ENCODE measurements around the gene SPX. TPM values are rescaled to one million over a fixed set of nuclear protein-coding genes. Genes with fewer than 3 reads are reported as not detected.

The SPX gene
- total and polyA plus RNA-seq, 2 donors (not counting 3 experiments of a cell fraction or from before 2014, with no cell fraction given) = 0.06 TPM; not detected in 1

GRCh38 chr12:21505888-21506287 lies 20.2 kb upstream of the SPX start:
- dilution Hi-C loops (cut with MboI; ENCODE audit: extremely low pct_ligation_motif_present, low sequenced_read_pairs) = no loop called here
- ChIA-PET CTCF (no interaction called here), POLR2A (no interaction called here)
- no peaks in the 10 kb centered on the region for H4K20me1 ChIP-seq (replicated peaks; ENCODE audit: control insufficient read depth, extremely low read depth, insufficient read depth, low read length)
- no TSS peak for BruUV-seq (replicated peaks)
- peaks cover 2% of the 10 kb centered on the region for H3K9me1 ChIP-seq (replicated peaks; ENCODE audit: control insufficient read depth, extremely low read depth, insufficient read depth, low read length)
- no peaks in the 10 kb centered on the region for H3K9me3 ChIP-seq (replicated peaks; ENCODE audit: control insufficient read depth, insufficient read depth, low read length)
- no peak overlapping the region for H3K4me2 ChIP-seq (ENCODE audit: insufficient read depth, low read length)
- peaks cover 72% of the 10 kb centered on the region for H3K79me2 ChIP-seq (ENCODE audit: control insufficient read depth, insufficient read depth, low read length)
- no peak for TF ChIP-seq FOS (IDR thresholded peaks at IDR 0.05; ENCODE audit: borderline replicate concordance, insufficient read depth, low read length)
- no peak overlapping the region for H3K27ac ChIP-seq (ENCODE audit: insufficient read depth, low read depth, low read length)
- FAIRE-seq = no peak
- peaks cover 0 to 2% of the 10 kb centered on the region in 2 experiments for H3K36me3 ChIP-seq (ENCODE audit: control insufficient read depth in 2 of 2, extremely low read depth in 1 of 2, insufficient read depth in 2 of 2, low read length in 2 of 2)
- H3K27me3 ChIP-seq (ENCODE audit: control insufficient read depth in 2 of 2, insufficient read depth in 2 of 2, low read length in 2 of 2) = no peaks in the 10 kb centered on the region
- DNase-seq (ENCODE audit: low read depth, low spot score) = no peak
- intact Hi-C loops (cut with micrococcal nuclease) = no loop called here
- H2AFZ ChIP-seq (ENCODE audit: low read depth, low read length) = no peak overlapping the region
- H3K9ac ChIP-seq (replicated peaks; ENCODE audit: extremely low read depth, insufficient read depth, low read length) = no peak overlapping the region
- H3K4me1 ChIP-seq (ENCODE audit: control insufficient read depth, extremely low read depth, insufficient read depth, low read length) = peaks cover 18% of the 10 kb centered on the region
- no peak overlapping the region for H3K4me3 ChIP-seq (replicated peaks in 1 of 3; ENCODE audit: insufficient read depth in 1 of 3, low read depth in 1 of 3, low read length in 3 of 3)

- intact Hi-C loops (cut with micrococcal nuclease) = no loop called here
- DNase-seq (ENCODE audit: low read depth, low spot score) (no peak), FAIRE-seq (no peak)
- H3K9ac ChIP-seq (replicated peaks; ENCODE audit: extremely low read depth, insufficient read depth, low read length) = no peak overlapping the region
- no peak overlapping the region for H2AFZ ChIP-seq (ENCODE audit: low read depth, low read length)
- peaks cover 2% of the 10 kb centered on the region for H3K9me1 ChIP-seq (replicated peaks; ENCODE audit: control insufficient read depth, extremely low read depth, insufficient read depth, low read length)
- no peaks in the 10 kb centered on the region for H3K9me3 ChIP-seq (replicated peaks; ENCODE audit: control insufficient read depth, insufficient read depth, low read length)
- no peak overlapping the region for H3K4me2 ChIP-seq (ENCODE audit: insufficient read depth, low read length)
- no TSS peak for BruUV-seq (replicated peaks)
- dilution Hi-C loops (cut with MboI; ENCODE audit: extremely low pct_ligation_motif_present, low sequenced_read_pairs) = no loop called here
- peaks cover 5% of the 10 kb centered on the region in 2 experiments for H3K36me3 ChIP-seq (ENCODE audit: control insufficient read depth in 2 of 2, extremely low read depth in 1 of 2, insufficient read depth in 2 of 2, low read length in 2 of 2)
- no peaks in the 10 kb centered on the region for H3K27me3 ChIP-seq (ENCODE audit: control insufficient read depth in 2 of 2, insufficient read depth in 2 of 2, low read length in 2 of 2)
- no peak for TF ChIP-seq POLR2A (IDR thresholded peaks at IDR 0.05; ENCODE audit: low read depth, low read length)
- TF ChIP-seq EZH2 (IDR thresholded peaks at IDR 0.05; ENCODE audit: borderline replicate concordance, low read depth, low read length, severe bottlenecking) = no peak
- TF ChIP-seq, protein P1, sequence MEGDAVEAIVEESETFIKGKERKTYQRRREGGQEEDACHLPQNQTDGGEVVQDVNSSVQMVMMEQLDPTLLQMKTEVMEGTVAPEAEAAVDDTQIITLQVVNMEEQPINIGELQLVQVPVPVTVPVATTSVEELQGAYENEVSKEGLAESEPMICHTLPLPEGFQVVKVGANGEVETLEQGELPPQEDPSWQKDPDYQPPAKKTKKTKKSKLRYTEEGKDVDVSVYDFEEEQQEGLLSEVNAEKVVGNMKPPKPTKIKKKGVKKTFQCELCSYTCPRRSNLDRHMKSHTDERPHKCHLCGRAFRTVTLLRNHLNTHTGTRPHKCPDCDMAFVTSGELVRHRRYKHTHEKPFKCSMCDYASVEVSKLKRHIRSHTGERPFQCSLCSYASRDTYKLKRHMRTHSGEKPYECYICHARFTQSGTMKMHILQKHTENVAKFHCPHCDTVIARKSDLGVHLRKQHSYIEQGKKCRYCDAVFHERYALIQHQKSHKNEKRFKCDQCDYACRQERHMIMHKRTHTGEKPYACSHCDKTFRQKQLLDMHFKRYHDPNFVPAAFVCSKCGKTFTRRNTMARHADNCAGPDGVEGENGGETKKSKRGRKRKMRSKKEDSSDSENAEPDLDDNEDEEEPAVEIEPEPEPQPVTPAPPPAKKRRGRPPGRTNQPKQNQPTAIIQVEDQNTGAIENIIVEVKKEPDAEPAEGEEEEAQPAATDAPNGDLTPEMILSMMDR (IDR thresholded peaks at IDR 0.05; ENCODE audit: extremely low read depth in 1 of 2, insufficient read depth in 1 of 2, low read depth in 1 of 2, low read length in 2 of 2) = no peak
- TF ChIP-seq MYC (IDR thresholded peaks at IDR 0.05; ENCODE audit: low read depth, low read length) = no peak
- TF ChIP-seq JUN (IDR thresholded peaks at IDR 0.05; ENCODE audit: borderline replicate concordance, insufficient read depth, insufficient read length, low read depth) = no peak
- TF ChIP-seq, protein P2, sequence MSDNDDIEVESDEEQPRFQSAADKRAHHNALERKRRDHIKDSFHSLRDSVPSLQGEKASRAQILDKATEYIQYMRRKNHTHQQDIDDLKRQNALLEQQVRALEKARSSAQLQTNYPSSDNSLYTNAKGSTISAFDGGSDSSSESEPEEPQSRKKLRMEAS (IDR thresholded peaks at IDR 0.05; ENCODE audit: insufficient read depth, insufficient read length) = no peak
- TF ChIP-seq GATA2 (IDR thresholded peaks at IDR 0.05; ENCODE audit: insufficient read depth, insufficient read length, low read depth, low read length) = no peak
- no peak for TF ChIP-seq FOS (IDR thresholded peaks at IDR 0.05; ENCODE audit: borderline replicate concordance, insufficient read depth, low read length)
- no peak for TF ChIP-seq POLR2AphosphoS5 (IDR thresholded peaks at IDR 0.05; ENCODE audit: insufficient read depth, low read depth, low read length)
- H3K79me2 ChIP-seq (ENCODE audit: control insufficient read depth, insufficient read depth, low read length) = peaks cover 61% of the 10 kb centered on the region
- CTCF ChIA-PET = no interaction called here
- H3K27ac ChIP-seq (ENCODE audit: insufficient read depth, low read depth, low read length) = no peak overlapping the region
- peaks cover 11% of the 10 kb centered on the region for H3K4me1 ChIP-seq (ENCODE audit: control insufficient read depth, extremely low read depth, insufficient read depth, low read length)
- H3K4me3 ChIP-seq (replicated peaks in 1 of 3; ENCODE audit: insufficient read depth in 1 of 3, low read depth in 1 of 3, low read length in 3 of 3) = no peak overlapping the region
- POLR2A ChIA-PET = interaction anchor here (0.6 kb wide), 1 partner anchor 21 kb away, joined by 5 read pairs; no protein-coding TSS in a partner anchor
- H4K20me1 ChIP-seq (replicated peaks; ENCODE audit: control insufficient read depth, extremely low read depth, insufficient read depth, low read length) = no peaks in the 10 kb centered on the region
Measured at GRCh38 chr12:21507849-21508248, 18.2 kb upstream of the SPX start.

Measured in endothelial cell of umbilical vein (primary cell).